H9 (cell line): ENCODE data around the gene ULK4. TPM values are rescaled to one million over a fixed set of nuclear protein-coding genes. Genes with fewer than 3 reads are reported as not detected.

Experiments
- DNase-seq: peaks from one replicate; pipeline ENCODE4 v3.0.0-alpha.2; 2017
- H2AFZ ChIP-seq: one replicate; pipeline ENCODE4 v1.6.1; 2013; ENCODE audit warnings: mild to moderate bottlenecking, low read length, control low read depth, moderate library complexity
- H2AK5ac ChIP-seq: 2 replicates; pipeline ENCODE4 v1.6.1; 2013; ENCODE audit warnings: low read length, control low read depth, mixed read lengths; ENCODE audit not compliant: insufficient read length
- H2BK120ac ChIP-seq: one replicate; pipeline ENCODE4 v1.6.1; 2013; ENCODE audit warnings: low read depth, mild to moderate bottlenecking, low read length, control low read depth, inconsistent platforms; ENCODE audit not compliant: poor library complexity, severe bottlenecking
- H2BK12ac ChIP-seq: 2 replicates; pipeline ENCODE4 v1.6.1; 2013; ENCODE audit warnings: low read length, control low read depth, mixed read lengths, low read depth; ENCODE audit not compliant: insufficient read length
- H2BK15ac ChIP-seq: 2 replicates; pipeline ENCODE4 v1.6.1; 2013; ENCODE audit warnings: low read depth, low read length, control low read depth
- H2BK20ac ChIP-seq: one replicate; pipeline ENCODE4 v1.6.1; 2013; ENCODE audit warnings: low read depth, mild to moderate bottlenecking, low read length, control low read depth, inconsistent platforms; ENCODE audit not compliant: poor library complexity, severe bottlenecking
- H2BK5ac ChIP-seq: 2 replicates; pipeline ENCODE4 v1.6.1; 2013; ENCODE audit warnings: low read length, control low read depth, mixed read lengths; ENCODE audit not compliant: insufficient read length
- H3K14ac ChIP-seq: 2 replicates; pipeline ENCODE4 v1.6.1; 2013; ENCODE audit warnings: low read length, control low read depth; ENCODE audit not compliant: insufficient read depth
- H3K18ac ChIP-seq: 2 replicates; pipeline ENCODE4 v1.6.1; 2013; ENCODE audit warnings: low read depth, mild to moderate bottlenecking, mixed read lengths, low read length, control low read depth; ENCODE audit not compliant: insufficient read length
- H3K23ac ChIP-seq: 2 replicates; pipeline ENCODE4 v1.6.1; 2013; ENCODE audit warnings: low read length, control low read depth, mixed read lengths, low read depth; ENCODE audit not compliant: insufficient read length
- H3K23me2 ChIP-seq: 2 replicates; pipeline ENCODE4 v1.6.1; 2013; ENCODE audit warnings: low read depth, mild to moderate bottlenecking, mixed read lengths, low read length, control low read depth; ENCODE audit not compliant: insufficient read length, poor library complexity, severe bottlenecking
- H3K27ac ChIP-seq: 2 replicates; pipeline ENCODE4 v1.5.1; 2013; ENCODE audit warnings: low read length, control low read depth, mixed read lengths, low read depth; ENCODE audit not compliant: insufficient read length
- H3K27me3 ChIP-seq: 2 replicates; pipeline ENCODE4 v1.6.1; 2013; ENCODE audit warnings: low read length, control low read depth, inconsistent platforms; ENCODE audit not compliant: insufficient read depth
- H3K4ac ChIP-seq: 2 replicates; pipeline ENCODE4 v1.6.1; 2013; ENCODE audit warnings: low read depth, mild to moderate bottlenecking, control low read depth, inconsistent platforms, low read length, moderate library complexity
- H3K4me1 ChIP-seq: 2 replicates; pipeline ENCODE4 v1.6.1; 2013; ENCODE audit warnings: low read length, control low read depth, inconsistent platforms; ENCODE audit not compliant: insufficient read depth
- H3K4me2 ChIP-seq: 2 replicates; pipeline ENCODE4 v1.6.1; 2013; ENCODE audit warnings: low read length, control low read depth, mixed read lengths; ENCODE audit not compliant: insufficient read length, insufficient read depth
- H3K56ac ChIP-seq: 2 replicates; pipeline ENCODE4 v1.6.1; 2013; ENCODE audit warnings: low read depth, mild to moderate bottlenecking, mixed read lengths, low read length, control low read depth; ENCODE audit not compliant: insufficient read length
- H3K79me1 ChIP-seq: 2 replicates; pipeline ENCODE4 v1.6.1; 2013; ENCODE audit warnings: low read depth, mild to moderate bottlenecking, moderate library complexity, low read length, control low read depth, inconsistent platforms; ENCODE audit not compliant: insufficient read depth, poor library complexity, severe bottlenecking
- H3K79me2 ChIP-seq: 2 replicates; pipeline ENCODE4 v1.6.1; 2013; ENCODE audit warnings: low read length, control low read depth, inconsistent platforms; ENCODE audit not compliant: insufficient read depth
- H3K9ac ChIP-seq: 2 replicates; pipeline ENCODE4 v1.6.1; 2013; ENCODE audit warnings: low read length, control low read depth, mixed read lengths; ENCODE audit not compliant: insufficient read length; ENCODE audit errors: extremely low read depth
- H3K9me3 ChIP-seq: one replicate; pipeline ENCODE4 v1.6.1; 2013; ENCODE audit warnings: low read depth, low read length, inconsistent platforms; ENCODE audit not compliant: control insufficient read depth
- H3T11ph ChIP-seq: one replicate; pipeline ENCODE4 v1.6.1; 2013; ENCODE audit warnings: mild to moderate bottlenecking, low read length, control low read depth, inconsistent platforms
- H4K20me1 ChIP-seq: one replicate; pipeline ENCODE4 v1.6.1; 2013; ENCODE audit not compliant: control insufficient read depth, insufficient read length, insufficient read depth
- H4K5ac ChIP-seq: 2 replicates; pipeline ENCODE4 v1.6.1; 2013; ENCODE audit warnings: low read depth, mild to moderate bottlenecking, mixed read lengths, low read length, control low read depth; ENCODE audit not compliant: insufficient read length
- H4K8ac ChIP-seq: replicated peaks from 2 replicates; pipeline ENCODE4 v1.6.1; 2013; ENCODE audit warnings: low read length, control low read depth, mixed read lengths, low read depth; ENCODE audit not compliant: insufficient read length
- H4K91ac ChIP-seq: 2 replicates; pipeline ENCODE4 v1.6.1; 2013; ENCODE audit warnings: low read depth, mild to moderate bottlenecking, moderate library complexity, mixed read lengths, low read length, control low read depth; ENCODE audit not compliant: insufficient read length
- H3K27ac Mint-ChIP-seq, 3 experiments: 2 replicates in 2 of 3; 3 replicates in 1 of 3; pipeline ENCODE4 v1.8.0; 2020 to 2021; ENCODE audit warnings: mixed read lengths in 3 of 3, mild to moderate bottlenecking in 1 of 3, moderate library complexity in 1 of 3
- H3K27me3 Mint-ChIP-seq: 2 replicates; pipeline ENCODE4 v1.8.0; 2021; ENCODE audit warnings: low read depth, mild to moderate bottlenecking, moderate library complexity, mixed read lengths
- H3K36me3 Mint-ChIP-seq, 3 experiments: 2 replicates in 2 of 3; 3 replicates in 1 of 3; pipeline ENCODE4 v1.8.0; 2020 to 2021; ENCODE audit warnings: low read depth in 3 of 3, mixed read lengths in 3 of 3; ENCODE audit not compliant: insufficient read depth in 1 of 3
- H3K4me1 Mint-ChIP-seq, 2 experiments: 2 replicates each; pipeline ENCODE4 v1.8.0; 2020; ENCODE audit warnings: mixed read lengths in 2 of 2
- H3K4me3 Mint-ChIP-seq, 2 experiments: 2 replicates in 1 of 2; 3 replicates in 1 of 2; pipeline ENCODE4 v1.8.0; 2020 to 2021; ENCODE audit warnings: mild to moderate bottlenecking in 2 of 2, mixed read lengths in 2 of 2, moderate library complexity in 1 of 2
- H3K9me3 Mint-ChIP-seq, 2 experiments: 2 replicates in 1 of 2; 3 replicates in 1 of 2; pipeline ENCODE4 v1.8.0; 2020; ENCODE audit warnings: mild to moderate bottlenecking in 2 of 2, mixed read lengths in 2 of 2, moderate library complexity in 1 of 2
- CTCF ChIP-seq: fragments of 200-600 bp; sonication (generic); conservative IDR thresholded peaks from 3 replicates; pipeline ENCODE4 v1.8.0; 2021; ENCODE audit warnings: antibody characterized with exemption, mild to moderate bottlenecking
- WGBS: extraction: QIAGEN DNeasy Blood & Tissue Kit; methylation state at CpG from one replicate; pipeline ENCODE4 v1.1.7; 2013; ENCODE audit warnings: missing lambda C conversion rate, low lambda C conversion rate, mixed read lengths; ENCODE audit not compliant: insufficient read length; ENCODE audit errors: extremely low coverage; 5-methylcytosine and 5-hydroxymethylcytosine counted together
- total RNA-seq: library from RNA; stranded (reverse); gene quantifications from 2 replicates; pipeline ENCODE4 v1.2.1, GENCODE V29; 2021

ULK4 gene
- total RNA-seq, 1 experiment from 2014 or later = 12.9 TPM

- Histone ChIP-seq H3K23me2 (no peaks in the 10 kb centered on the region), H2BK12ac (no peak overlapping the region), H3K23ac (no peak overlapping the region), H2AFZ (no peak overlapping the region), H4K91ac (no peak overlapping the region), H3K9ac (no peak overlapping the region), H3K4me2 (no peak overlapping the region), H3K9me3 (no peaks in the 10 kb centered on the region), H2AK5ac (no peak overlapping the region), H3K14ac (no peak overlapping the region), H3K27ac (no peak overlapping the region), H4K5ac (no peak overlapping the region), H3T11ph (no peak overlapping the region), H2BK120ac (no peak overlapping the region), H3K79me1 (no peaks in the 10 kb centered on the region), H3K18ac (no peak overlapping the region), H4K20me1 (no peaks in the 10 kb centered on the region), H4K8ac (no peak overlapping the region), H2BK15ac (no peak overlapping the region), H2BK20ac (no peak overlapping the region), H3K4me1 (no peaks in the 10 kb centered on the region), H3K79me2 (no peaks in the 10 kb centered on the region), H2BK5ac (no peak overlapping the region), H3K56ac (no peak overlapping the region), H3K4ac (no peak overlapping the region), H3K27me3 (no peaks in the 10 kb centered on the region)
- DNase-seq = no peak
- Mint-ChIP-seq H3K9me3 (peaks cover 3 to 8% of the 10 kb centered on the region in 2 experiments; a peak in 2 of 5 replicates), H3K4me1 (peaks cover 4 to 9% of the 10 kb centered on the region in 2 experiments; a peak in 3 of 4 replicates), H3K4me3 (no peak overlapping the region), H3K27ac (no peak overlapping the region), H3K27me3 (no peaks in the 10 kb centered on the region), H3K36me3 (peaks cover 0 to 9% (median 0%) of the 10 kb centered on the region in 3 experiments; a peak in 4 of 7 replicates)
- WGBS = no CpG with 5 or more reads among the region's 3 CpGs
- TF ChIP-seq CTCF = no peak
These were observed 531.5 kb downstream of the ULK4 start for GRCh38 chr3:41430391-41430790.
